Activated naive CD8-positive, alpha-beta T cell treated with anti-CD3 and anti-CD28 coated beads for 36 hours (primary cell): Measurements from ENCODE around the gene TAGAP. TPM values are rescaled to one million over a fixed set of nuclear protein-coding genes. Genes with fewer than 3 reads are reported as not detected.

Experiments used
- DNase-seq: peaks from one replicate; pipeline ENCODE4 v3.0.0; 2021
- H3K27ac Mint-ChIP-seq: one replicate; pipeline ENCODE4 v1.8.0; 2022; ENCODE audit warnings: mild to moderate bottlenecking, moderate library complexity, mixed read lengths
- H3K27me3 Mint-ChIP-seq: one replicate; pipeline ENCODE4 v1.8.0; 2022; ENCODE audit warnings: mild to moderate bottlenecking, mixed read lengths
- H3K36me3 Mint-ChIP-seq: one replicate; pipeline ENCODE4 v1.8.0; 2021; ENCODE audit warnings: mild to moderate bottlenecking, mixed read lengths
- H3K4me1 Mint-ChIP-seq: one replicate; pipeline ENCODE4 v1.8.0; 2021; ENCODE audit warnings: mixed read lengths
- H3K4me3 Mint-ChIP-seq: one replicate; pipeline ENCODE4 v1.8.0; 2022; ENCODE audit warnings: mild to moderate bottlenecking, moderate library complexity, mixed read lengths
- H3K9me3 Mint-ChIP-seq: one replicate; pipeline ENCODE4 v1.8.0; 2022; ENCODE audit warnings: mixed read lengths
- total RNA-seq, 2 experiments: library from RNA; stranded (reverse); gene quantifications; one replicate each; pipeline ENCODE4 v1.2.3, GENCODE V29; 2021

TAGAP gene
- total RNA-seq, 2 experiments from 2014 or later, result 167 to 175 TPM

DNA sequence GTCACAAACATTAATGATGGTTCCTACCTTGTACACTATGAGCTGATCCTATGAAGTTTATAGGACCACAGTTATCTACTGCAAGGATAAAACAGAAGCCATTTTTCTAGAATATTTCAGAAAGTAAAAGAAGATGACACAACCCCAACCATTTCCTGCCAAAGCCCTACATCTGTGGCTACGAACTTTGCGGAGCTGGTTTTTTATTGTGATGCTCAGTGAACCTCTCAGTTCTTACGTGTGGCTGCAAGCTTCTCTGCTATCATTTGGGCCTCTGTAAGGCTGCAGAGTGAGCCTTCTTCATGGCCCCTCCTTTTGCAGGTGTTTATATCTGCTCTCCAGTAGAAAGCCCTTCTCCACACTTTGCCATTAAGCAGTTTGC, 17.8 kb upstream of the TAGAP start:
- Mint-ChIP-seq H3K4me3 (peak overlapping the region; percentile 52), H3K27ac (peak overlapping the region; percentile 90), H3K36me3 (peaks cover 31% of the 10 kb centered on the region), H3K27me3 (no peaks in the 10 kb centered on the region), H3K4me1 (peaks cover 92% of the 10 kb centered on the region), H3K9me3 (peaks cover 20% of the 10 kb centered on the region)
- DNase-seq, result peak; percentile 50

DNA sequence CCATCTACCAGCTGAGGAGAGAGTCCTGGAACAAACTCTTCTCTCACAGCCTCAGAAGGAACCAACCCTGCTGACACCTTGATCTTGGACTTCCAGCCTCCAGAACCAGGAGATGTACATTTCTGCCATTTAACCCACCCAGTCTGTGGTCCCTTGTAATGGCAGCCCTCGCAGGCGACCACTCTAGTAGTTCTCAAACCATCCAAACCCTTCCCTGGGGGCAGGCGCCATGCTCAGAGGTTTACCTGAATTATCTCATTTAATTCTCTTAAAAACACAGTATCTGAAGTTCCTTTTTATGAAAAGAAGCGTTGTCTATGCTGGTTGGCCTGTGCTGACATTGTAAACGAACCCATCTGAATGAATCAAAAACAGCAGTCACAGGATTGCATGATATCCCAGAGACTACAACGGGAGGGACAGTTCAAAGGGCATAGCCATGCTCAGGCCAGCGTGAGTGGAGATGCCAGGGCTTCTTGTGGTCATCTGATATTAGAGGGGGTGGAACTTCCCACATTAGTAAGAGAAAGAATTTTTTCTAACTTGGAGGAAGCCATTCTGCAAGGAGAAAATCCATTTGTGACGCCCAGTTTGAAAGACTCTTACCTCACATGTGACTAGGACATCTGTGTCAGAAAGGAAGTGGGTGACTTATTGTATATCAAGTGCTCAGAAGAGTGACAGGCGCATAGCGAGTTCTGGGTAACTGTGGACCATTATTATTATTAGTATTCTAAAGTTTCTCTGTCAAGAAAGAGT, 17.2 kb upstream of the TAGAP start:
- Mint-ChIP-seq H3K9me3 (peaks cover 20% of the 10 kb centered on the region), H3K27me3 (no peaks in the 10 kb centered on the region), H3K36me3 (peaks cover 31% of the 10 kb centered on the region), H3K4me3 (peak overlapping the region; percentile 52), H3K27ac (peak overlapping the region; percentile 90), H3K4me1 (peaks cover 92% of the 10 kb centered on the region)
- DNase-seq, result no peak

DNA sequence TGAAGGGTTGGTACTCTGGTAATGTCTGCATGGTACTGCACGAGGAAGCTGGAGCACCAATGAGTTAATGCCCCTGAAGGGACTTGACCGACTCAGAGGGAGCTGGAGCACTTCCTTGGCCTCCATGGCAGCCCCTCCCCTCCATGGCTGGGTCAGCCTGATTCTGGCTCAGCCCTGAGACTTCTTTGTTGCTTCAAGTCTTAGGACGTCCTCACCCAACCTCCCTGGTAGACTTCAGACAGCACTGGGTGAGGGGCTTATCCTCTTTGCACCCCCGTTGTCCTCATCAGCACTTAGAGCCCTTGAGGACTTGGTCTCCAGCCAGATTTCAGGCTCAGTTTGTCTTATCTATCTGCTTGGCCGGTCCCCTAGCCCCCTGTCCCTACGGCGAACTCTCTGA, 16.4 kb upstream of the TAGAP start:
- Mint-ChIP-seq H3K36me3 (peaks cover 31% of the 10 kb centered on the region), H3K9me3 (peaks cover 20% of the 10 kb centered on the region)

DNA sequence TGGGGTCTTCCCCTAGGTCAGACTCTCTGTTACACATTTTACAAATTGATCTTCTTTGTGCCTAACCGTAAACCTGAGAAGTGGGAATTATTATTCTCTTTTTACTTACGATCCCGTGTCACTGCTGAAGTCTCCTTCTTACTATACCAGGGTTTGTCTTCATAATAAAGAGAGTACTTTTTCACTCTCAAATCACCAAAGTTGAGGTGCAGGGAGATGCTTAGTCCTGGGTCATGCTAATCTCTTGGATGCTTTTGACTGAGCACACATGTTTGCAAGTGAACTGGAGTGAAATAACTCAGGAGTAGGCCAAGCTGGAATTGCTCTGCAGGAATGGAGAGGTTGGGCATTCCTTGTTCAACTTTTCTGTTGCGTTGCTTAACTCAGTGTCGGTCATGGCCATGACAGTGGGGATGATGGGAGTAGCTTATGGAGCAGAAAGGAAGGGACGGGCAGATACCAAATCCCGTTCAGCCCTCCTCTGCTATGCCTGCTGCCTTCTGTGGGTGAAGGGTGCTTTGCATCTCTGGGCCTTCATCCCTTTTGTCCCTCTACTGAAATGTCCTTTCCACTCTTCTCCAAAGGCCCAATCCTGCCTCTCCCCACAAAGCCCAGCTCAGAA, 15.2 kb upstream of the TAGAP start:
- no peak for DNase-seq
- H3K9me3 Mint-ChIP-seq, result peaks cover 20% of the 10 kb centered on the region
- H3K27ac Mint-ChIP-seq, result peak overlapping the region; percentile 90
- no peaks in the 10 kb centered on the region for H3K27me3 Mint-ChIP-seq
- peak overlapping the region; percentile 15 for H3K4me3 Mint-ChIP-seq
- H3K36me3 Mint-ChIP-seq, result peaks cover 27% of the 10 kb centered on the region
- peaks cover 94% of the 10 kb centered on the region for H3K4me1 Mint-ChIP-seq

More for the DNA sequence above, 16.4 kb upstream of the TAGAP start:
- no peak overlapping the region for H3K4me3 Mint-ChIP-seq
- H3K27me3 Mint-ChIP-seq, result no peaks in the 10 kb centered on the region
- H3K27ac Mint-ChIP-seq, result peak overlapping the region; percentile 90
- peaks cover 95% of the 10 kb centered on the region for H3K4me1 Mint-ChIP-seq
- DNase-seq, result no peak

GRCh38 chr6:159059141-159059540, 14.3 kb upstream of the TAGAP start:
- Mint-ChIP-seq H3K9me3 (peaks cover 17% of the 10 kb centered on the region), H3K36me3 (peaks cover 25% of the 10 kb centered on the region), H3K4me3 (peak overlapping the region; percentile 15), H3K27me3 (no peaks in the 10 kb centered on the region), H3K4me1 (peaks cover 92% of the 10 kb centered on the region), H3K27ac (peak overlapping the region; percentile 90)
- no peak for DNase-seq

DNA sequence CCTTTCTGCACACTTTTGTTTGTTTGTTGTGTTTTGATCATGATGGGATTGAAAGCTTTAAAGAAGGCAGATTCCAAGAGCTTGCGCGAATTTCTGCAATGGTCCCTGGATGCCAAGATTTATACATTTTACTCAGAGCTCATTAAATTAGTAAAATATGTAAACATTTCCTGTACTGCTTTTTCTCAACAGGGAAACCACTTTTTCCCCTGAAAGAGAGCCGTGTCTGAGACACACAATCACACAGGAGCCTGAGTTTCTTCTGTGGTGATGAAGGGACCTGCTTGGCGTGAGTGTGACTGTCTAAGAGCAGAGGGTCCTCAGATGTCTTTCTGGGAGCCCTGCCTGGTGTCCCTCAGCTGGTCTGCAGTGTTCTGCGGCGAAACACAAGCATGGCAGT, 12.1 kb upstream of the TAGAP start:
- peak overlapping the region; percentile 90 for H3K27ac Mint-ChIP-seq
- no peaks in the 10 kb centered on the region for H3K27me3 Mint-ChIP-seq
- peaks cover 10% of the 10 kb centered on the region for H3K9me3 Mint-ChIP-seq
- no peak for DNase-seq
- H3K36me3 Mint-ChIP-seq, result peaks cover 16% of the 10 kb centered on the region
- peaks cover 90% of the 10 kb centered on the region for H3K4me1 Mint-ChIP-seq
- H3K4me3 Mint-ChIP-seq, result peak overlapping the region; percentile 64

DNA sequence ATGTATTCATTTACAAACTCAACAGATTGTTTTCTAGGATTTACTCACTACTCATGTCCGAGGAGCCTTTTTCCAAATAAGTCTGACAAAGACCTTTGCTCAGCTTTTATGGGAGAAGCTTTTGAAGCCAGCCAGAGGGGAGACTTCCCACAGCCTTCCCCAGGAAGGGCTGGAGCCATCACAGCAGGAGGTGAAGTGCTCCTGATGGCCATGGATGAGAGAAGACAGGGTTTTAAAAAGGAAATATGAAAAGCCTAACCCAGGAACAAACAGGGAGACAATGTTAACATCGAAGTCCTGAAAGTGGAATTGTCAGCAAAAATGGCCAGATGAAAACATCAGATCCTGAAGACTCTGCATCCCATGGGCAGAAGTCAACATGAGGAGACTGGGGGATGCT, 11.6 kb upstream of the TAGAP start:
- Mint-ChIP-seq H3K36me3 (peaks cover 11% of the 10 kb centered on the region), H3K4me3 (peak overlapping the region; percentile 64), H3K27ac (peak overlapping the region; percentile 90), H3K27me3 (no peaks in the 10 kb centered on the region), H3K9me3 (peaks cover 5% of the 10 kb centered on the region), H3K4me1 (peaks cover 90% of the 10 kb centered on the region)
- DNase-seq, result no peak

GRCh38 chr6:159056003-159056402, 11.2 kb upstream of the TAGAP start:
- H3K4me3 Mint-ChIP-seq, result peak overlapping the region; percentile 64
- peaks cover 86% of the 10 kb centered on the region for H3K4me1 Mint-ChIP-seq
- no peak for DNase-seq
- H3K9me3 Mint-ChIP-seq, result peaks cover 3% of the 10 kb centered on the region
- H3K27me3 Mint-ChIP-seq, result no peaks in the 10 kb centered on the region
- peaks cover 9% of the 10 kb centered on the region for H3K36me3 Mint-ChIP-seq
- peak overlapping the region; percentile 90 for H3K27ac Mint-ChIP-seq

DNA sequence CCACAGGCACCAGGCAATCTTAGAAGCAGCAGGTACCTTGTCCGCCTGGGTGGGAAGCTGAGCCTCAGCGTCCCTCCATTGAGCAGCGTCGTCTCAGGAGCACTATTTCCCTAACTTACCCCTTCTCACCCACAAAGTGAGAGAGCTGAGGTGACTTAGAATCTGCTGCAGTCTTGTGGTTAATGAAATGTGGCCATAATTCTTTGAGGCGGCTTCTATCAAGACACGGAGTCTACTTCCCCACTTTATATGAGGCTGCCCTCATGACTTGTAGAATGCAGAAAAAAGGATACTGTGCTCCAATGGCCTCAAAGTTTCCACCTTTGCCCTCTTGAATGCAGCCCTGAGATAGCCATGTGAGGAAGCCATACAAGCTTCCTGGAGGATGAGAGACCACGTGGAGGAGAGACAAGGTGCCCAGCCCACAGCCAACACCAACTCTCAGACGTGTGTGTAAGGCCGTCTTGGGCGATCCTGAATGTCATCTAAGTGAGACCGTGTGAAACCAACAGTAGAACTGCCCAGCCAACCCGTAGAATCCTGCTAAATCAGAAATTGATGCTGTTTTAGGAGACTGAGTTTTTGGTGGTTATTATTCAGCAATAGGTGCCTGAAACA, 9.1 kb upstream of the TAGAP start:
- no peak for DNase-seq
- Mint-ChIP-seq H3K27ac (peak overlapping the region; percentile 69), H3K36me3 (peaks cover 3% of the 10 kb centered on the region), H3K4me3 (peak overlapping the region; percentile 18), H3K9me3 (no peaks in the 10 kb centered on the region), H3K27me3 (no peaks in the 10 kb centered on the region), H3K4me1 (peaks cover 77% of the 10 kb centered on the region)

- H3K27ac Mint-ChIP-seq, result no peak overlapping the region
- H3K4me3 Mint-ChIP-seq, result no peak overlapping the region
- no peaks in the 10 kb centered on the region for H3K27me3 Mint-ChIP-seq
- H3K9me3 Mint-ChIP-seq, result no peaks in the 10 kb centered on the region
- H3K36me3 Mint-ChIP-seq, result peaks cover 3% of the 10 kb centered on the region
- no peak for DNase-seq
- H3K4me1 Mint-ChIP-seq, result peaks cover 79% of the 10 kb centered on the region
These were observed 7.9 kb upstream of the TAGAP start for GRCh38 chr6:159052720-159053119.

- H3K9me3 Mint-ChIP-seq, result peaks cover 1% of the 10 kb centered on the region
- DNase-seq, result no peak
These were observed 3.3 kb upstream of the TAGAP start for GRCh38 chr6:159047891-159048685.

GRCh38 chr6:159045801-159046200, 1.0 kb upstream of the TAGAP start:
- H3K9me3 Mint-ChIP-seq, result peaks cover 1% of the 10 kb centered on the region
- DNase-seq, result no peak
- H3K4me1 Mint-ChIP-seq, result peaks cover 58% of the 10 kb centered on the region

More at GRCh38 chr6:159047891-159048685, 3.3 kb upstream of the TAGAP start:
- Mint-ChIP-seq H3K4me1 (peaks cover 56% of the 10 kb centered on the region), H3K27ac (peak overlapping the region; percentile 90), H3K27me3 (peaks cover 2% of the 10 kb centered on the region), H3K36me3 (peaks cover 21% of the 10 kb centered on the region), H3K4me3 (peak overlapping the region; percentile 61)

DNA sequence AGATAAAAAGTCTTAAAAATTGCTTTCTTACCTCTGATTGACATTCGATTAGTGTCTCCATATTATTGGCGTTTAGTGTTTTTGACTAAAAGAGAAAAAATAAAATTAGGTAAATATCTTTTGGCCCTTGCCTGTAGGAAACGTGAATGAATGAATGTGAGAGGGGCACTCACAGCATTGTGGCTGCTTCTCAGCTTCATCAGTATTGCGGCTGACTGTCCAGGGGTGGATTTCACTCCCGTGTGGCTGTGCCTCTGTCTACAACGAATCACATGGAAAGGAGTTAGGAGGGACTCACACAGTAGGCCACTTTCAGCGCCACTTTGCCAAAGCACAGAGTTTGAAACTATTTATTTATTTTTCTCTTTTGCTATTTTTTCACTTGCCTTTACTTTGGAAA, 844 bp downstream of the TAGAP start:
- no peak for DNase-seq
- peak overlapping the region; percentile 96 for H3K27ac Mint-ChIP-seq
- H3K4me1 Mint-ChIP-seq, result peaks cover 69% of the 10 kb centered on the region
- peaks cover 62% of the 10 kb centered on the region for H3K36me3 Mint-ChIP-seq
- peak overlapping the region; percentile 91 for H3K4me3 Mint-ChIP-seq
- peaks cover 4% of the 10 kb centered on the region for H3K27me3 Mint-ChIP-seq
- H3K9me3 Mint-ChIP-seq, result peaks cover 1% of the 10 kb centered on the region

More at GRCh38 chr6:159045801-159046200, 1.0 kb upstream of the TAGAP start:
- Mint-ChIP-seq H3K4me3 (peak overlapping the region; percentile 83), H3K36me3 (peaks cover 44% of the 10 kb centered on the region), H3K27ac (peak overlapping the region; percentile 99), H3K27me3 (peaks cover 4% of the 10 kb centered on the region)

- no peak for DNase-seq
- H3K4me1 Mint-ChIP-seq, result peaks cover 69% of the 10 kb centered on the region
- H3K4me3 Mint-ChIP-seq, result peak overlapping the region; percentile 91
- H3K36me3 Mint-ChIP-seq, result peaks cover 69% of the 10 kb centered on the region
- H3K27ac Mint-ChIP-seq, result peak overlapping the region; percentile 96
- H3K9me3 Mint-ChIP-seq, result peaks cover 1% of the 10 kb centered on the region
- peaks cover 4% of the 10 kb centered on the region for H3K27me3 Mint-ChIP-seq
These were observed 1.5 kb downstream of the TAGAP start for GRCh38 chr6:159043251-159043650.

- peak overlapping the region; percentile 91 for H3K4me3 Mint-ChIP-seq
- H3K9me3 Mint-ChIP-seq, result peaks cover 1% of the 10 kb centered on the region
- H3K27me3 Mint-ChIP-seq, result peaks cover 4% of the 10 kb centered on the region
- peaks cover 68% of the 10 kb centered on the region for H3K4me1 Mint-ChIP-seq
- peak overlapping the region; percentile 96 for H3K27ac Mint-ChIP-seq
- peaks cover 74% of the 10 kb centered on the region for H3K36me3 Mint-ChIP-seq
- DNase-seq, result no peak
These were observed 2.0 kb downstream of the TAGAP start for GRCh38 chr6:159042826-159043181.
